H9 (cell line): ENCODE measurements around the gene PRCC. TPM values are rescaled to one million over a fixed set of nuclear protein-coding genes. Genes with fewer than 3 reads are reported as not detected.
"Not testable (repeated sequence)": the region's sequence is repeated elsewhere in the genome, so short reads cannot be mapped to it uniquely, and the experiment has no call there.

Experiments used
- DNase-seq: peaks from one replicate; pipeline ENCODE4 v3.0.0-alpha.2; 2017
- H2AFZ ChIP-seq: one replicate; pipeline ENCODE4 v1.6.1; 2013; ENCODE audit warnings: mild to moderate bottlenecking, low read length, control low read depth, moderate library complexity
- H2AK5ac ChIP-seq: 2 replicates; pipeline ENCODE4 v1.6.1; 2013; ENCODE audit warnings: low read length, control low read depth, mixed read lengths; ENCODE audit not compliant: insufficient read length
- H2BK120ac ChIP-seq: one replicate; pipeline ENCODE4 v1.6.1; 2013; ENCODE audit warnings: low read depth, mild to moderate bottlenecking, low read length, control low read depth, inconsistent platforms; ENCODE audit not compliant: poor library complexity, severe bottlenecking
- H2BK12ac ChIP-seq: 2 replicates; pipeline ENCODE4 v1.6.1; 2013; ENCODE audit warnings: low read length, control low read depth, mixed read lengths, low read depth; ENCODE audit not compliant: insufficient read length
- H2BK15ac ChIP-seq: 2 replicates; pipeline ENCODE4 v1.6.1; 2013; ENCODE audit warnings: low read depth, low read length, control low read depth
- H2BK20ac ChIP-seq: one replicate; pipeline ENCODE4 v1.6.1; 2013; ENCODE audit warnings: low read depth, mild to moderate bottlenecking, low read length, control low read depth, inconsistent platforms; ENCODE audit not compliant: poor library complexity, severe bottlenecking
- H2BK5ac ChIP-seq: 2 replicates; pipeline ENCODE4 v1.6.1; 2013; ENCODE audit warnings: low read length, control low read depth, mixed read lengths; ENCODE audit not compliant: insufficient read length
- H3K14ac ChIP-seq: 2 replicates; pipeline ENCODE4 v1.6.1; 2013; ENCODE audit warnings: low read length, control low read depth; ENCODE audit not compliant: insufficient read depth
- H3K18ac ChIP-seq: 2 replicates; pipeline ENCODE4 v1.6.1; 2013; ENCODE audit warnings: low read depth, mild to moderate bottlenecking, mixed read lengths, low read length, control low read depth; ENCODE audit not compliant: insufficient read length
- H3K23ac ChIP-seq: 2 replicates; pipeline ENCODE4 v1.6.1; 2013; ENCODE audit warnings: low read length, control low read depth, mixed read lengths, low read depth; ENCODE audit not compliant: insufficient read length
- H3K23me2 ChIP-seq: 2 replicates; pipeline ENCODE4 v1.6.1; 2013; ENCODE audit warnings: low read depth, mild to moderate bottlenecking, mixed read lengths, low read length, control low read depth; ENCODE audit not compliant: insufficient read length, poor library complexity, severe bottlenecking
- H3K27ac ChIP-seq: 2 replicates; pipeline ENCODE4 v1.5.1; 2013; ENCODE audit warnings: low read length, control low read depth, mixed read lengths, low read depth; ENCODE audit not compliant: insufficient read length
- H3K27me3 ChIP-seq: 2 replicates; pipeline ENCODE4 v1.6.1; 2013; ENCODE audit warnings: low read length, control low read depth, inconsistent platforms; ENCODE audit not compliant: insufficient read depth
- H3K4ac ChIP-seq: 2 replicates; pipeline ENCODE4 v1.6.1; 2013; ENCODE audit warnings: low read depth, mild to moderate bottlenecking, control low read depth, inconsistent platforms, low read length, moderate library complexity
- H3K4me1 ChIP-seq: 2 replicates; pipeline ENCODE4 v1.6.1; 2013; ENCODE audit warnings: low read length, control low read depth, inconsistent platforms; ENCODE audit not compliant: insufficient read depth
- H3K4me2 ChIP-seq: 2 replicates; pipeline ENCODE4 v1.6.1; 2013; ENCODE audit warnings: low read length, control low read depth, mixed read lengths; ENCODE audit not compliant: insufficient read length, insufficient read depth
- H3K56ac ChIP-seq: 2 replicates; pipeline ENCODE4 v1.6.1; 2013; ENCODE audit warnings: low read depth, mild to moderate bottlenecking, mixed read lengths, low read length, control low read depth; ENCODE audit not compliant: insufficient read length
- H3K79me1 ChIP-seq: 2 replicates; pipeline ENCODE4 v1.6.1; 2013; ENCODE audit warnings: low read depth, mild to moderate bottlenecking, moderate library complexity, low read length, control low read depth, inconsistent platforms; ENCODE audit not compliant: insufficient read depth, poor library complexity, severe bottlenecking
- H3K79me2 ChIP-seq: 2 replicates; pipeline ENCODE4 v1.6.1; 2013; ENCODE audit warnings: low read length, control low read depth, inconsistent platforms; ENCODE audit not compliant: insufficient read depth
- H3K9ac ChIP-seq: 2 replicates; pipeline ENCODE4 v1.6.1; 2013; ENCODE audit warnings: low read length, control low read depth, mixed read lengths; ENCODE audit not compliant: insufficient read length; ENCODE audit errors: extremely low read depth
- H3K9me3 ChIP-seq: one replicate; pipeline ENCODE4 v1.6.1; 2013; ENCODE audit warnings: low read depth, low read length, inconsistent platforms; ENCODE audit not compliant: control insufficient read depth
- H3T11ph ChIP-seq: one replicate; pipeline ENCODE4 v1.6.1; 2013; ENCODE audit warnings: mild to moderate bottlenecking, low read length, control low read depth, inconsistent platforms
- H4K20me1 ChIP-seq: one replicate; pipeline ENCODE4 v1.6.1; 2013; ENCODE audit not compliant: control insufficient read depth, insufficient read length, insufficient read depth
- H4K5ac ChIP-seq: 2 replicates; pipeline ENCODE4 v1.6.1; 2013; ENCODE audit warnings: low read depth, mild to moderate bottlenecking, mixed read lengths, low read length, control low read depth; ENCODE audit not compliant: insufficient read length
- H4K8ac ChIP-seq: replicated peaks from 2 replicates; pipeline ENCODE4 v1.6.1; 2013; ENCODE audit warnings: low read length, control low read depth, mixed read lengths, low read depth; ENCODE audit not compliant: insufficient read length
- H4K91ac ChIP-seq: 2 replicates; pipeline ENCODE4 v1.6.1; 2013; ENCODE audit warnings: low read depth, mild to moderate bottlenecking, moderate library complexity, mixed read lengths, low read length, control low read depth; ENCODE audit not compliant: insufficient read length
- H3K27ac Mint-ChIP-seq, 3 experiments: 2 replicates in 2 of 3; 3 replicates in 1 of 3; pipeline ENCODE4 v1.8.0; 2020 to 2021; ENCODE audit warnings: mixed read lengths in 3 of 3, mild to moderate bottlenecking in 1 of 3, moderate library complexity in 1 of 3
- H3K27me3 Mint-ChIP-seq: 2 replicates; pipeline ENCODE4 v1.8.0; 2021; ENCODE audit warnings: low read depth, mild to moderate bottlenecking, moderate library complexity, mixed read lengths
- H3K36me3 Mint-ChIP-seq, 3 experiments: 2 replicates in 2 of 3; 3 replicates in 1 of 3; pipeline ENCODE4 v1.8.0; 2020 to 2021; ENCODE audit warnings: low read depth in 3 of 3, mixed read lengths in 3 of 3; ENCODE audit not compliant: insufficient read depth in 1 of 3
- H3K4me1 Mint-ChIP-seq, 2 experiments: 2 replicates each; pipeline ENCODE4 v1.8.0; 2020; ENCODE audit warnings: mixed read lengths in 2 of 2
- H3K4me3 Mint-ChIP-seq, 2 experiments: 2 replicates in 1 of 2; 3 replicates in 1 of 2; pipeline ENCODE4 v1.8.0; 2020 to 2021; ENCODE audit warnings: mild to moderate bottlenecking in 2 of 2, mixed read lengths in 2 of 2, moderate library complexity in 1 of 2
- H3K9me3 Mint-ChIP-seq, 2 experiments: 2 replicates in 1 of 2; 3 replicates in 1 of 2; pipeline ENCODE4 v1.8.0; 2020; ENCODE audit warnings: mild to moderate bottlenecking in 2 of 2, mixed read lengths in 2 of 2, moderate library complexity in 1 of 2
- CTCF ChIP-seq: fragments of 200-600 bp; sonication (generic); conservative IDR thresholded peaks from 3 replicates; pipeline ENCODE4 v1.8.0; 2021; ENCODE audit warnings: antibody characterized with exemption, mild to moderate bottlenecking
- WGBS: extraction: QIAGEN DNeasy Blood & Tissue Kit; methylation state at CpG from one replicate; pipeline ENCODE4 v1.1.7; 2013; ENCODE audit warnings: missing lambda C conversion rate, low lambda C conversion rate, mixed read lengths; ENCODE audit not compliant: insufficient read length; ENCODE audit errors: extremely low coverage; 5-methylcytosine and 5-hydroxymethylcytosine counted together
- total RNA-seq: library from RNA; stranded (reverse); gene quantifications from 2 replicates; pipeline ENCODE4 v1.2.1, GENCODE V29; 2021

Gene PRCC
- total RNA-seq, 1 experiment from 2014 or later = 129 TPM

DNA sequence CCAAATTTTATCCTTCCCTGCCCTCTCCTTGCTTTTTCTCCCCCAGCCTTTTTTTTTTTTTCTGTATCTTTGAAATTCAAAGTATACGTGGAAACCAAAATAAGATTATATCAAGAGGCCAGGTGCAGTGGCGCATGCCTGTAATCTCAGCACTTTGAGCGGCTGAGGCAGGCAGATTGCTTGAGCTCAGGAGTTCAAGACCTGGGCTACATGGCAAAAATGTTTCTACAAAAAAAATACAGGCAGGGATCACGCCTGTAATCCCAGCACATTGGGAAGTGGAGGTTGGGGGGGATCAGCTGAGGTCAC is 6.6 kb upstream of the PRCC start:
- no peak overlapping the region for H4K8ac ChIP-seq
- no peak overlapping the region for H4K91ac ChIP-seq
- no peak overlapping the region for H3K18ac ChIP-seq
- Mint-ChIP-seq H3K4me1 (peaks cover 10 to 12% of the 10 kb centered on the region in 2 experiments), H3K4me3 (no peak overlapping the region), H3K36me3 (no peaks in the 10 kb centered on the region; a peak in 1 of 7 replicates), H3K27ac (peak overlapping the region in 1 of 3 experiments; percentile 34; a peak in 1 of 7 replicates), H3K27me3 (no peaks in the 10 kb centered on the region), H3K9me3 (no peaks in the 10 kb centered on the region)
- no CpG with 5 or more reads among the region's 4 CpGs for WGBS
- no peak for DNase-seq
- H4K5ac ChIP-seq = no peak overlapping the region
- no peaks in the 10 kb centered on the region for H3K79me1 ChIP-seq
- no peak overlapping the region for H2BK120ac ChIP-seq
- H2AK5ac ChIP-seq = no peak overlapping the region
- no peaks in the 10 kb centered on the region for H3K27me3 ChIP-seq
- no peaks in the 10 kb centered on the region for H4K20me1 ChIP-seq
- H3K14ac ChIP-seq = no peak overlapping the region
- no peaks in the 10 kb centered on the region for H3K79me2 ChIP-seq
- no peak overlapping the region for H2BK12ac ChIP-seq
- no peak overlapping the region for H2BK15ac ChIP-seq
- no peak overlapping the region for H2AFZ ChIP-seq
- H2BK20ac ChIP-seq = no peak overlapping the region
- H3K23ac ChIP-seq = no peak overlapping the region
- no peaks in the 10 kb centered on the region for H3K23me2 ChIP-seq
- H3T11ph ChIP-seq = no peak overlapping the region
- H3K4me1 ChIP-seq = 0 out of 2 replicates have a peak, but pooled peaks cover 2% of the 10 kb centered on the region
- no peak overlapping the region for H3K27ac ChIP-seq
- no peak overlapping the region for H2BK5ac ChIP-seq
- H3K9me3 ChIP-seq = no peaks in the 10 kb centered on the region
- no peak overlapping the region for H3K9ac ChIP-seq
- no peak for TF ChIP-seq CTCF
- H3K4ac ChIP-seq = no peak overlapping the region
- H3K4me2 ChIP-seq = no peak overlapping the region
- H3K56ac ChIP-seq = no peak overlapping the region

DNA sequence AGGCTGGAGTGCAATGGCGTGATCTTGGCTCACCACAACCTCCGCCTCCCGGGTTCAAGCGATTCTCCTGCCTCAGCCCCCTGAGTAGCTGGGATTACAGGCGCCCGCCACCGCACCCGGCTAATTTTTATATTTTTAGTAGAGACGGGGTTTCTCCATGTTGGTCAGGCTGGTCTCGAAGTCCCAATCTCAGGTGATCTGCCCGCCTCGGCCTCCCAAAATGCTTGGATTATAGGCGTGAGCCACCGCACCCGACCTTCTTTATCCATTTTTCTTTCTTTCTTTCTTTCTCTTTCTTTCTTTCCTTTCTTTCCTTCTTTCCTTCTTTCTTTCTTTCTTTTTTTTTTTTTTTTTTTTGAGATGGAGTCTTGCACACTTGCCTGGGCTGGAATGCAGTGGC is 2.2 kb upstream of the PRCC start:
- not testable (repeated sequence) for H3K4me2 ChIP-seq, H4K20me1 ChIP-seq, H3K9me3 ChIP-seq, H3K4me3 Mint-ChIP-seq, DNase-seq, H3K23ac ChIP-seq, H3K56ac ChIP-seq, H2BK15ac ChIP-seq, H3K18ac ChIP-seq, H3K9me3 Mint-ChIP-seq, H2AK5ac ChIP-seq, H3K27me3 Mint-ChIP-seq, H2BK120ac ChIP-seq, H3K14ac ChIP-seq, H4K8ac ChIP-seq, H2BK12ac ChIP-seq, H3K9ac ChIP-seq, H3K79me1 ChIP-seq, H3K4me1 ChIP-seq, H3T11ph ChIP-seq, H2AFZ ChIP-seq, H4K91ac ChIP-seq, H2BK5ac ChIP-seq, H2BK20ac ChIP-seq, H3K4ac ChIP-seq, H3K27ac ChIP-seq, H3K27ac Mint-ChIP-seq, H4K5ac ChIP-seq, H3K27me3 ChIP-seq
- H3K4me1 Mint-ChIP-seq = peaks cover 28% of the 10 kb centered on the region in 2 experiments
- no CpG with 5 or more reads among the region's 15 CpGs for WGBS
- H3K79me2 ChIP-seq = peaks cover 14% of the 10 kb centered on the region
- peaks cover 3 to 13% (median 12%) of the 10 kb centered on the region in 3 experiments; a peak in 6 of 7 replicates for H3K36me3 Mint-ChIP-seq
- peaks cover 17% of the 10 kb centered on the region for H3K23me2 ChIP-seq
